Esophagus muscularis mucosa (tissue), 4 donors: ENCODE measurements around the gene PTPRN2. TPM values are rescaled to one million over a fixed set of nuclear protein-coding genes. Genes with fewer than 3 reads are reported as not detected.

ENCODE experiments used
- DNase-seq: peaks from one replicate; pipeline ENCODE4 v3.0.0-alpha.2; 2017; ENCODE audit errors: extremely low spot score
- H3K27ac ChIP-seq, 4 donors: fragments of 200-600 bp; sonication (generic); replicated peaks in 1 of 4; 1 replicate in 3 of 4; 2 replicates in 1 of 4; pipeline ENCODE4 v1.5.1; 2016 to 2019; ENCODE audit warnings: mild to moderate bottlenecking in 1 of 4
- H3K27me3 ChIP-seq, 4 donors: fragments of 200-600 bp; sonication (generic); one replicate each; pipeline versions ENCODE4 v1.5.1 to v1.6.0; 2016 to 2019
- H3K36me3 ChIP-seq, 4 donors: fragments of 200-600 bp; sonication (generic); one replicate each; pipeline ENCODE4 v1.5.1; 2016 to 2019
- H3K4me1 ChIP-seq, 4 donors: fragments of 200-600 bp; sonication (generic); one replicate each; pipeline ENCODE4 v1.5.1; 2016 to 2019
- H3K4me3 ChIP-seq, 4 donors: fragments of 200-600 bp; sonication (generic); 1 replicate in 2 of 4; 2 replicates in 2 of 4; pipeline ENCODE4 v1.5.1; 2016 to 2019; ENCODE audit warnings: mild to moderate bottlenecking in 4 of 4, moderate library complexity in 1 of 4
- H3K9me3 ChIP-seq, 4 donors: fragments of 200-600 bp; sonication (generic); 1 replicate in 3 of 4; 2 replicates in 1 of 4; pipeline ENCODE4 v1.5.1; 2016 to 2019
- CTCF ChIP-seq, 3 experiments: fragments of 200-600 bp in 2 of 3; fragments of 450-650 bp in 1 of 3; sonication (generic) in 2 of 3; IDR thresholded peaks; one replicate each; pipeline ENCODE4 v1.5.1; 2017 to 2019; ENCODE audit warnings: antibody characterized with exemption in 3 of 3, mild to moderate bottlenecking in 2 of 3, moderate library complexity in 1 of 3
- EP300 ChIP-seq: sonication (generic); formaldehyde crosslinking; IDR thresholded peaks from one replicate; pipeline ENCODE4 v1.6.1; 2017; ENCODE audit warnings: antibody characterized with exemption
- POLR2A ChIP-seq: fragments of 450-650 bp; IDR thresholded peaks from one replicate; pipeline ENCODE4 v1.6.1; 2017; ENCODE audit warnings: antibody characterized with exemption, moderate library complexity, mild to moderate bottlenecking, low read depth
- POLR2AphosphoS5 ChIP-seq, 2 donors: sonication (generic); formaldehyde crosslinking; IDR thresholded peaks; one replicate each; pipeline ENCODE4 v1.6.1; 2017; ENCODE audit warnings: antibody characterized with exemption in 2 of 2
- WGBS: methylation state at CpG from one replicate; pipeline ENCODE4 v1.1.5; 2018; 5-methylcytosine and 5-hydroxymethylcytosine counted together
- intact Hi-C: fragments of 100-400 bp; cut with DNase I; formaldehyde crosslinking; loops from one replicate; pipeline ENCODE4 v1.15.1; 2023
- total RNA-seq, 4 donors: library from RNA; depleted of rRNA; stranded (reverse); fragments of >200 nt; gene quantifications; one replicate each; pipeline versions ENCODE4 v1.1.0 to v1.2.1, GENCODE V29; 2016

The PTPRN2 gene
- total RNA-seq, 4 donors from 2014 or later, result 2.1 to 3.1 (median 3.1) TPM

GRCh38 chr7:158529181-158530096 is 58.2 kb downstream of the PTPRN2 start:
- Histone ChIP-seq H3K27ac (no peak overlapping the region), H3K27me3 (peaks cover 0 to 61% (median 0%) of the 10 kb centered on the region in 4 donors), H3K4me1 (no peaks in the 10 kb centered on the region), H3K9me3 (no peaks in the 10 kb centered on the region), H3K4me3 (no peak overlapping the region), H3K36me3 (no peaks in the 10 kb centered on the region)
- no peak for DNase-seq
- intact Hi-C loops, result no loop called here
- TF ChIP-seq POLR2A (no peak), EP300 (no peak), CTCF (IDR thresholded peaks at IDR 0.05) (no peak), POLR2AphosphoS5 (IDR thresholded peaks at IDR 0.05) (no peak)
- 73% methylated on average over 19 of the region's 21 CpGs for WGBS

- no peak for DNase-seq
- H3K27ac ChIP-seq, result no peak overlapping the region
- H3K4me3 ChIP-seq, result no peak overlapping the region
- H3K27me3 ChIP-seq, result peaks cover 0 to 50% (median 0%) of the 10 kb centered on the region in 4 donors
- H3K4me1 ChIP-seq, result no peaks in the 10 kb centered on the region
- no peaks in the 10 kb centered on the region for H3K36me3 ChIP-seq
- intact Hi-C loops, result no loop called here
- no peaks in the 10 kb centered on the region for H3K9me3 ChIP-seq
- TF ChIP-seq EP300 (no peak), POLR2A (no peak), POLR2AphosphoS5 (IDR thresholded peaks at IDR 0.05) (no peak), CTCF (IDR thresholded peaks at IDR 0.05) (no peak)
- 54% methylated on average over 5 of the region's 14 CpGs for WGBS
These were observed 59.6 kb downstream of the PTPRN2 start for GRCh38 chr7:158527915-158528502.

GRCh38 chr7:158527495-158527894 is 60.1 kb downstream of the PTPRN2 start:
- TF ChIP-seq CTCF (IDR thresholded peaks at IDR 0.05) (no peak), EP300 (no peak), POLR2A (no peak), POLR2AphosphoS5 (IDR thresholded peaks at IDR 0.05) (no peak)
- Histone ChIP-seq H3K9me3 (no peaks in the 10 kb centered on the region), H3K27me3 (peaks cover 0 to 50% (median 0%) of the 10 kb centered on the region in 4 donors), H3K4me3 (no peak overlapping the region), H3K27ac (no peak overlapping the region), H3K36me3 (no peaks in the 10 kb centered on the region), H3K4me1 (no peaks in the 10 kb centered on the region)
- intact Hi-C loops, result no loop called here
- 79% methylated on average over 8 of the region's 10 CpGs for WGBS
- no peak for DNase-seq

- WGBS, result 84% methylated on average over 11 of the region's 18 CpGs
- Histone ChIP-seq H3K27me3 (peaks cover 0 to 50% (median 0%) of the 10 kb centered on the region in 4 donors), H3K4me3 (no peak overlapping the region), H3K9me3 (no peaks in the 10 kb centered on the region), H3K27ac (no peak overlapping the region), H3K36me3 (no peaks in the 10 kb centered on the region), H3K4me1 (no peaks in the 10 kb centered on the region)
- DNase-seq, result no peak
- no peak for TF ChIP-seq POLR2A
- no peak for TF ChIP-seq CTCF (IDR thresholded peaks at IDR 0.05)
- no peak for TF ChIP-seq EP300
- TF ChIP-seq POLR2AphosphoS5 (IDR thresholded peaks at IDR 0.05), result no peak
- intact Hi-C loops, result no loop called here
These were observed 60.6 kb downstream of the PTPRN2 start for GRCh38 chr7:158527038-158527437.
